HCT116 (cell line): ENCODE results near the gene SRR. TPM values are rescaled to one million over a fixed set of nuclear protein-coding genes. Genes with fewer than 3 reads are reported as not detected.

Experiments
- ATAC-seq: fragments of 200-7000 bp; cut with Tn5 transposase; 2 replicates; pipeline ENCODE4 v1.9.1; 2020; ENCODE audit warnings: mild to moderate bottlenecking, moderate library complexity
- BruUV-seq: library from RNA; stranded (reverse); fragments of 400-500 nt; replicated peaks from 2 replicates; lab custom pipeline; 2021; lab: Mats Ljungman, UMichigan
- CTCF ChIA-PET: fragments of 300-600 bp; sonication (Branson Sonifier 250); formaldehyde crosslinking; loops from one replicate; lab custom pipeline; 2021; ENCODE audit warnings: antibody characterized with exemption; lab: Charles Lee
- POLR2A ChIA-PET: fragments of 300-600, 350-600 bp; sonication (Branson Sonifier 250); formaldehyde crosslinking; loops from one replicate; lab custom pipeline; 2021; ENCODE audit warnings: antibody characterized with exemption; lab: Charles Lee
- RAD21 ChIA-PET, 2 experiments: fragments of 300-600 bp; sonication (Branson Sonifier 250); formaldehyde crosslinking; loops; one replicate each; lab custom pipeline; 2023; ENCODE audit warnings: low total read pairs in 2 of 2; ENCODE audit not compliant: uncharacterized antibody in 2 of 2, unreplicated experiment in 2 of 2, low non-redundant PET in 1 of 2; lab: Charles Lee
- DNase-seq: peaks from one replicate; pipeline ENCODE4 v3.0.0-alpha.2; 2010; ENCODE audit warnings: low read depth, low spot score
- H2AFZ ChIP-seq: fragments of 200-600 bp; shearing (Covaris generic), sonication (generic); 2 replicates; pipeline ENCODE4 v1.6.1; 2017; ENCODE audit warnings: low read depth, mixed run types, mixed read lengths, antibody characterized with exemption, low read length; ENCODE audit not compliant: poor library complexity, severe bottlenecking
- H3K27ac ChIP-seq: 2 replicates; pipeline ENCODE4 v1.5.1; 2012; ENCODE audit warnings: low read depth, low read length
- H3K27me3 ChIP-seq: fragments of 200-600 bp; sonication (generic); 2 replicates; pipeline ENCODE4 v1.6.1; 2016; ENCODE audit warnings: mixed run types, low read length, mixed read lengths; ENCODE audit not compliant: insufficient read depth
- H3K36me3 ChIP-seq, 2 experiments: fragments of 200-500 bp in 1 of 2; fragments of 200-600 bp in 1 of 2; sonication (Bioruptor generic) in 1 of 2; sonication (generic) in 1 of 2; 2 replicates each; pipeline versions ENCODE4 v1.5.1 to v1.6.1; 2014 to 2016; ENCODE audit warnings: low read length in 2 of 2, inconsistent platforms in 1 of 2, mixed read lengths in 1 of 2, mixed run types in 1 of 2; ENCODE audit not compliant: insufficient read depth in 2 of 2, control insufficient read depth in 1 of 2
- H3K4me1 ChIP-seq, 2 experiments: fragments of 200-600 bp in 1 of 2; sonication (generic) in 1 of 2; 2 replicates each; pipeline versions ENCODE4 v1.5.1 to v1.6.1; 2012 to 2017; ENCODE audit warnings: low read length in 2 of 2, inconsistent platforms in 1 of 2, mild to moderate bottlenecking in 1 of 2, mixed read lengths in 1 of 2, mixed run types in 1 of 2, moderate library complexity in 1 of 2; ENCODE audit not compliant: insufficient read depth in 2 of 2, control insufficient read depth in 1 of 2
- H3K4me2 ChIP-seq: fragments of 200-600 bp; sonication (generic); 2 replicates; pipeline ENCODE4 v1.6.1; 2017; ENCODE audit warnings: mixed run types, low read length, mixed read lengths
- H3K4me3 ChIP-seq, 2 experiments: fragments of 200-600 bp in 1 of 2; sonication (generic) in 1 of 2; replicated peaks in 1 of 2; 2 replicates each; pipeline ENCODE4 v1.5.1; 2011 to 2016; ENCODE audit warnings: low read length in 2 of 2, control low read depth in 1 of 2, low read depth in 1 of 2, mild to moderate bottlenecking in 1 of 2, mixed read lengths in 1 of 2, mixed run types in 1 of 2
- H3K79me2 ChIP-seq: fragments of 200-600 bp; sonication (generic); 2 replicates; pipeline ENCODE4 v1.6.1; 2017; ENCODE audit warnings: mild to moderate bottlenecking, mixed run types, low read length, moderate library complexity, mixed read lengths; ENCODE audit not compliant: insufficient read depth
- H3K9ac ChIP-seq: fragments of 200-600 bp; sonication (generic); 2 replicates; pipeline ENCODE4 v1.6.1; 2016; ENCODE audit warnings: low read length, mixed read lengths
- H3K9me2 ChIP-seq: fragments of 200-600 bp; sonication (generic), shearing (Covaris generic); 2 replicates; pipeline ENCODE4 v1.6.1; 2017; ENCODE audit warnings: mixed run types, mild to moderate bottlenecking, moderate library complexity; ENCODE audit not compliant: insufficient read depth
- H3K9me3 ChIP-seq, 2 experiments: fragments of 200-500 bp in 1 of 2; fragments of 200-600 bp in 1 of 2; sonication (Bioruptor generic) in 1 of 2; sonication (generic) in 1 of 2; 2 replicates each; pipeline ENCODE4 v1.6.1; 2014 to 2017; ENCODE audit warnings: low read length in 2 of 2, mixed read lengths in 2 of 2, inconsistent platforms in 1 of 2, low read depth in 1 of 2, mild to moderate bottlenecking in 1 of 2, mixed run types in 1 of 2, moderate library complexity in 1 of 2; ENCODE audit not compliant: control insufficient read depth in 1 of 2, insufficient read depth in 1 of 2
- H4K20me1 ChIP-seq: fragments of 200-600 bp; sonication (generic), shearing (Covaris generic); 2 replicates; pipeline ENCODE4 v1.6.1; 2017; ENCODE audit warnings: mixed run types, mild to moderate bottlenecking, moderate library complexity; ENCODE audit not compliant: insufficient read depth
- ATF3 ChIP-seq: IDR thresholded peaks from 2 replicates; pipeline ENCODE4 v1.6.1; 2012
- CBX3 ChIP-seq: IDR thresholded peaks from 2 replicates; pipeline ENCODE4 v1.6.1; 2012; ENCODE audit warnings: low read depth
- CEBPB ChIP-seq: IDR thresholded peaks from 2 replicates; pipeline ENCODE4 v1.6.1; 2012; ENCODE audit warnings: low read depth
- EGR1 ChIP-seq: IDR thresholded peaks from 2 replicates; pipeline ENCODE4 v1.6.1; 2012; ENCODE audit warnings: low read depth
- ELF1 ChIP-seq: IDR thresholded peaks from 2 replicates; pipeline ENCODE4 v1.6.1; 2012; ENCODE audit warnings: low read depth, borderline replicate concordance
- EZH2phosphoT487 ChIP-seq: fragments of 200-600 bp; IDR thresholded peaks from 2 replicates; pipeline ENCODE4 v1.6.1; 2018; ENCODE audit warnings: antibody characterized with exemption, borderline replicate concordance
- FOSL1 ChIP-seq: IDR thresholded peaks from 2 replicates; pipeline ENCODE4 v1.6.1; 2012; ENCODE audit warnings: low read depth
- MAX ChIP-seq: IDR thresholded peaks from 2 replicates; pipeline ENCODE4 v1.6.1; 2012
- POLR2AphosphoS5 ChIP-seq: IDR thresholded peaks from 2 replicates; pipeline ENCODE4 v1.6.1; 2011; ENCODE audit warnings: mild to moderate bottlenecking, low read depth, low read length, moderate library complexity
- REST ChIP-seq: IDR thresholded peaks from 2 replicates; pipeline ENCODE4 v1.6.1; 2012; ENCODE audit warnings: low read depth
- SIN3A ChIP-seq: IDR thresholded peaks from 2 replicates; pipeline ENCODE4 v1.6.1; 2012; ENCODE audit warnings: low read depth
- SP1 ChIP-seq: IDR thresholded peaks from 2 replicates; pipeline ENCODE4 v1.6.1; 2012; ENCODE audit warnings: low read depth
- TCF7L2 ChIP-seq: IDR thresholded peaks from 2 replicates; pipeline ENCODE4 v1.7.0; 2011; ENCODE audit warnings: borderline replicate concordance, inconsistent platforms; ENCODE audit not compliant: insufficient read depth, insufficient read length; ENCODE audit errors: extremely low read depth
- YY1 ChIP-seq: IDR thresholded peaks from 2 replicates; pipeline ENCODE4 v1.6.1; 2011; ENCODE audit warnings: low read length, low read depth, moderate library complexity, mild to moderate bottlenecking; ENCODE audit not compliant: insufficient replicate concordance; ENCODE audit errors: extremely low read depth
- ZFX ChIP-seq: fragments of 450-650 bp; IDR thresholded peaks from 2 replicates; pipeline ENCODE4 v1.6.1; 2017
- ZNF274 ChIP-seq: fragments of 200-500 bp; sonication (Bioruptor generic); IDR thresholded peaks from 2 replicates; pipeline ENCODE4 v1.6.1; 2014; ENCODE audit warnings: mild to moderate bottlenecking, low read depth, low read length, inconsistent platforms
- intact Hi-C: fragments of 100-400 bp; cut with micrococcal nuclease; formaldehyde crosslinking; loops from 2 replicates; pipeline ENCODE4 v1.10.0; 2022
- total RNA-seq: library from RNA; stranded (reverse); gene quantifications from one replicate; pipeline ENCODE4 v1.2.1, GENCODE V29; 2021; ENCODE audit not compliant: unreplicated experiment

Gene SRR
- total RNA-seq, 1 experiment from 2014 or later: 15.1 TPM

- ATAC-seq (peak; percentile 71), DNase-seq (no peak)
- Histone ChIP-seq H3K36me3 (peaks cover 20 to 38% of the 10 kb centered on the region in 2 experiments), H4K20me1 (peaks cover 13% of the 10 kb centered on the region; the same call in 1 of the 2 replicates), H3K4me1 (peaks cover 2 to 29% of the 10 kb centered on the region in 2 experiments; a peak in 3 of 4 replicates), H3K4me3 (peak overlapping the region; percentile 82 to 99), H2AFZ (peak overlapping the region; percentile 61), H3K9me2 (no peaks in the 10 kb centered on the region), H3K9ac (peak overlapping the region; percentile 94), H3K4me2 (peak overlapping the region; percentile 95), H3K27me3 (no peaks in the 10 kb centered on the region), H3K79me2 (peaks cover 58% of the 10 kb centered on the region), H3K27ac (peak overlapping the region; percentile 86), H3K9me3 (no peaks in the 10 kb centered on the region)
- RAD21 ChIA-PET: no interaction called here
- BruUV-seq: no TSS peak
- POLR2A ChIA-PET: interaction anchor here (0.5 to 1.3 kb wide), 4 partner anchors 10 to 350 kb away, joined by 3 to 7 read pairs (median 4); no protein-coding TSS in a partner anchor
- TF ChIP-seq YY1: peak; percentile 50
- peak; percentile 13; the same call in 1 of the 2 replicates for TF ChIP-seq ZFX
- no peak for TF ChIP-seq CEBPB
- no peak for TF ChIP-seq CBX3
- TF ChIP-seq POLR2AphosphoS5: peak; percentile 49
- TF ChIP-seq EZH2phosphoT487: no peak
- TF ChIP-seq EGR1: 0 out of 2 replicates have a peak, but pooled peaks have one; percentile 21
- intact Hi-C loops: loop anchor here (5.0 kb wide), 1 partner anchor 70 kb away; no protein-coding TSS in a partner anchor
- CTCF ChIA-PET: interaction anchor here (0.7 to 1.5 kb wide), 4 partner anchors 10 to 78 kb away, joined by 3 to 14 read pairs (median 4); no protein-coding TSS in a partner anchor
Observed at GRCh38 chr17:2337544-2338314, 34.0 kb downstream of the SRR start.

- Histone ChIP-seq H3K36me3 (peaks cover 14 to 32% of the 10 kb centered on the region in 2 experiments), H3K4me2 (peak overlapping the region; percentile 95), H3K27me3 (no peaks in the 10 kb centered on the region), H3K4me3 (peak overlapping the region; percentile 82 to 99), H3K9me3 (no peaks in the 10 kb centered on the region), H3K9me2 (no peaks in the 10 kb centered on the region), H2AFZ (peak overlapping the region; percentile 61), H3K4me1 (peaks cover 3 to 34% of the 10 kb centered on the region in 2 experiments), H3K27ac (peak overlapping the region; percentile 86), H3K9ac (peak overlapping the region; percentile 94), H3K79me2 (peaks cover 52% of the 10 kb centered on the region), H4K20me1 (peaks cover 13% of the 10 kb centered on the region; the same call in 1 of the 2 replicates)
- CTCF ChIA-PET: interaction anchor here (0.7 to 1.5 kb wide), 4 partner anchors 9 to 78 kb away, joined by 3 to 14 read pairs (median 4); no protein-coding TSS in a partner anchor
- intact Hi-C loops: loop anchor here (5.0 kb wide), 1 partner anchor 69 kb away; no protein-coding TSS in a partner anchor
- POLR2A ChIA-PET: interaction anchor here (1.1 to 1.3 kb wide), 3 partner anchors 10 to 56 kb away, joined by 4 to 7 read pairs (median 5); no protein-coding TSS in a partner anchor
- ATAC-seq (peak; percentile 9; the same call in 1 of the 2 replicates), DNase-seq (no peak)
- RAD21 ChIA-PET: no interaction called here
- no TSS peak for BruUV-seq
- TF ChIP-seq MAX: no peak
- no peak for TF ChIP-seq SIN3A
- TF ChIP-seq ELF1: no peak
- no peak for TF ChIP-seq CBX3
- no peak for TF ChIP-seq FOSL1
- no peak for TF ChIP-seq ATF3
- TF ChIP-seq TCF7L2: no peak
- no peak for TF ChIP-seq SP1
- TF ChIP-seq ZNF274: no peak
- no peak for TF ChIP-seq REST
Observed at GRCh38 chr17:2338315-2338657, 34.5 kb downstream of the SRR start.
